ENCODE results near the gene TNFAIP2. TPM values are rescaled to one million over a fixed set of nuclear protein-coding genes. Genes with fewer than 3 reads are reported as not detected.

TNFAIP2 gene
- total RNA-seq, 3 donors from 2014 or later, result 22.0 to 67.4 (median 40.2) TPM

DNA sequence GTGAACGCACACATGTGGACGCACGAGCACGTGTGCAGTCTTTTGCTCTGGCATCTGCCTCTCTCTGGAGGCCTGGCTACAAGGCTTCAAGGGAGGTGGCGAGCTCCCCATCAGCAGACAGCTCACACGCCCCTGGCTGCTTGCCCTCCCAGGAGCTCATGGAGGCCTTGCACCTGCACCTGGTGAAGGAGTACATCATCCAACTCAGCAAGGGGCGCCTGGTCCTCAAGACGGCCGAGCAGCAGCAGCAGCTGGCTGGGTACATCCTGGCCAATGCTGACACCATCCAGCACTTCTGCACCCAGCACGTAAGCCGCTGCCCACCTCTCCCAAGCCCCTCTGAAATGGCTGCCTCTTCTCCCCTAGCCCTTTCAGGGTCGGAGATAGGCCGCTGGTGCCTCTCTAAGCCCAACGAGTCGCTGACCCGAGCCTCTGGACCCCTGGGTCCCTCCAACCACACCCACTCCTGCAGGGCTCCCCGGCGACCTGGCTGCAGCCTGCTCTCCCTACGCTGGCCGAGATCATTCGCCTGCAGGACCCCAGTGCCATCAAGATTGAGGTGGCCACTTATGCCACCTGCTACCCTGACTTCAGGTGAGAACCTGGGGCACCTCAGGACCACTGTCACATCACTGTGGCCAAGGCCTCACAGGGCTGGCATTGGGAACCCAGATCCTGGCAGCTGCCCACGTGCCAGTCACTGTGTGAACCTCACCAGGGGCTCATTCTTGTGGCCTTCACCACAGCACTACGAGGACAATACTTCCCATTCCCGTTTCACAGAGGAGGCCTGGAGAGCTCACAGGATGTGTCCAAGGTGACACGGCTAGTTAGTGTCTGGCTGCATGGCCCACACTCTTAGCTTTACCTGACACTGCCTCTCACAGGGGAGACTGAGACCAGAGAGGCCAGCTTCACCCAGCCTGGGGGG is 10.2 kb downstream of the TNFAIP2 start:
- TF ChIP-seq, protein P1, sequence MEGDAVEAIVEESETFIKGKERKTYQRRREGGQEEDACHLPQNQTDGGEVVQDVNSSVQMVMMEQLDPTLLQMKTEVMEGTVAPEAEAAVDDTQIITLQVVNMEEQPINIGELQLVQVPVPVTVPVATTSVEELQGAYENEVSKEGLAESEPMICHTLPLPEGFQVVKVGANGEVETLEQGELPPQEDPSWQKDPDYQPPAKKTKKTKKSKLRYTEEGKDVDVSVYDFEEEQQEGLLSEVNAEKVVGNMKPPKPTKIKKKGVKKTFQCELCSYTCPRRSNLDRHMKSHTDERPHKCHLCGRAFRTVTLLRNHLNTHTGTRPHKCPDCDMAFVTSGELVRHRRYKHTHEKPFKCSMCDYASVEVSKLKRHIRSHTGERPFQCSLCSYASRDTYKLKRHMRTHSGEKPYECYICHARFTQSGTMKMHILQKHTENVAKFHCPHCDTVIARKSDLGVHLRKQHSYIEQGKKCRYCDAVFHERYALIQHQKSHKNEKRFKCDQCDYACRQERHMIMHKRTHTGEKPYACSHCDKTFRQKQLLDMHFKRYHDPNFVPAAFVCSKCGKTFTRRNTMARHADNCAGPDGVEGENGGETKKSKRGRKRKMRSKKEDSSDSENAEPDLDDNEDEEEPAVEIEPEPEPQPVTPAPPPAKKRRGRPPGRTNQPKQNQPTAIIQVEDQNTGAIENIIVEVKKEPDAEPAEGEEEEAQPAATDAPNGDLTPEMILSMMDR (IDR thresholded peaks at IDR 0.05), result no peak
- ATAC-seq (no peak), DNase-seq (no peak)
- no peaks in the 10 kb centered on the region for H3K4me1 ChIP-seq (ENCODE audit: low read depth)
- intact Hi-C loops (cut with DNase I, micrococcal nuclease), result no loop called here
- no peaks in the 10 kb centered on the region for H3K36me3 ChIP-seq (ENCODE audit: low read depth)
- no peaks in the 10 kb centered on the region for H3K9me3 ChIP-seq
- H3K4me3 ChIP-seq, result no peak overlapping the region

- TF ChIP-seq, protein P1 (IDR thresholded peaks at IDR 0.05), result no peak
- DNase-seq (no peak), ATAC-seq (no peak)
- intact Hi-C loops (cut with DNase I, micrococcal nuclease), result no loop called here
- Histone ChIP-seq H3K4me3 (no peak overlapping the region), H3K9me3 (no peaks in the 10 kb centered on the region), H3K4me1 (ENCODE audit: low read depth) (no peaks in the 10 kb centered on the region), H3K36me3 (ENCODE audit: low read depth) (no peaks in the 10 kb centered on the region)
Measured at GRCh38 chr14:103134405-103134804, 11.1 kb downstream of the TNFAIP2 start.

GRCh38 chr14:103134919-103135318 is 11.7 kb downstream of the TNFAIP2 start:
- no peaks in the 10 kb centered on the region for H3K9me3 ChIP-seq
- H3K36me3 ChIP-seq (ENCODE audit: low read depth), result no peaks in the 10 kb centered on the region
- TF ChIP-seq, protein P1 (IDR thresholded peaks at IDR 0.05), result no peak
- intact Hi-C loops (cut with DNase I, micrococcal nuclease), result no loop called here
- ATAC-seq (no peak), DNase-seq (no peak)
- H3K4me3 ChIP-seq, result no peak overlapping the region
- no peaks in the 10 kb centered on the region for H3K4me1 ChIP-seq (ENCODE audit: low read depth)

- Histone ChIP-seq H3K9me3 (no peaks in the 10 kb centered on the region), H3K36me3 (ENCODE audit: low read depth) (no peaks in the 10 kb centered on the region), H3K4me3 (no peak overlapping the region), H3K4me1 (ENCODE audit: low read depth) (no peaks in the 10 kb centered on the region)
- intact Hi-C loops (cut with DNase I, micrococcal nuclease), result no loop called here
- DNase-seq (peak in 1 of 3 donors; percentile 48), ATAC-seq (no peak)
- TF ChIP-seq, protein P1 (IDR thresholded peaks at IDR 0.05), result no peak
Measured at GRCh38 chr14:103135333-103136260, 12.3 kb downstream of the TNFAIP2 start.

DNA sequence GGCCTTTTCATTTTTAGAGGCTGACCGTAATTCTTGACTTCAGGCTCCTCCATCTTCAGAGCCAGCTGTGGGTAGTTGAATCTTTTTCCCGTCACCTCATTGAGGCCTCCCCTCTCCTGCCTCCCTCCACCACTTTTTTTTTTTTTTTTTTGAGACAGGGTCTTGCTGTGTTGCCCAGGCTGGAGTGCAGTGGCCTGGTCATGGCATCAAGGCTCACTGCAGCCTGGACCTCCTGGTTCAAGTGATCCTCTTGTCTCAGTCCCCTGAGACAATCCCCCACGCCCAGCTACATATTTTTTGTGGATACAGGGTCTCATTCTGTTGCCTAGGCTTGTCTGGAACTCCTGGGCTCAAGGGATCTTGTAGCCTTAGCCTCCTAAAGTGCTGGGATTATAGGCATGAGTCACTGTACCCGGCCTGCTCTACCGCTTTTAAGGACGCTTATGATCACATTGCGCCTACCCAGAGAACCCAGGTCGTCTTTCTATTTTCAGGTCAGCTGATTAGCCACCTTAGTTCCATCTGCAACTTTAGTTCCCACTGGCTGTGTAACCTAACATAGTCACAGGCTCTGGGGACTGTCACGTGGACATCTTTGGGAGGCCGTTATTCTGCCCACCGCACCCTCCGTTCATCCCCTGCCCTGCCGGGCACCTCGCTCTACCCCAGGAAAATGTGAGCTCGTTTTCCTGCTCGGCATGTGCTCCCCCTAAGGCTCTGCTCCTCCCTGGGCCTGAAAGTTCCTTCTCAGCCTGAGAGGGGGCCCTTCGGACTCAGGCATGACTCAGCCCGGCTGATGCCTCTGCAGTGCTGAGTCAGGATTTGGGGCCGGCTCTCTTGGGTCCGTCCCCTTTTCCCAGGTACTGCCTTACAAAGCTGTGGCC is 13.4 kb downstream of the TNFAIP2 start:
- Histone ChIP-seq H3K4me3 (no peak overlapping the region), H3K4me1 (ENCODE audit: low read depth) (no peaks in the 10 kb centered on the region), H3K36me3 (ENCODE audit: low read depth) (no peaks in the 10 kb centered on the region), H3K9me3 (no peaks in the 10 kb centered on the region)
- DNase-seq, result peak in 1 of 3 donors; percentile 71
- peak; percentile 52 for ATAC-seq
- intact Hi-C loops (cut with DNase I, micrococcal nuclease), result no loop called here
- TF ChIP-seq, protein P1 (IDR thresholded peaks at IDR 0.05), result no peak

Measured in mucosa of descending colon (tissue), 3 donors.